Measurements from ENCODE around the gene AP2A1. TPM values are rescaled to one million over a fixed set of nuclear protein-coding genes. Genes with fewer than 3 reads are reported as not detected.

The AP2A1 gene
- total and polyA plus RNA-seq, 4 experiments from 2014 or later = 2.6 to 56.2 (median 32.5) TPM

GRCh38 chr19:49829200-49829599 is 62.4 kb downstream of the AP2A1 start:
- Mint-ChIP-seq H3K27ac (no peak overlapping the region), H3K9me3 (peaks cover 0 to 2% (median 0%) of the 10 kb centered on the region in 8 donors), H3K4me1 (peaks cover 0 to 11% (median 4%) of the 10 kb centered on the region in 4 donors), H3K27me3 (no peaks in the 10 kb centered on the region), H3K36me3 (peaks cover 16 to 36% of the 10 kb centered on the region in 2 donors), H3K4me3 (no peak overlapping the region)
- Histone ChIP-seq H3K4me1 (ENCODE audit: insufficient read depth, low read length) (no peaks in the 10 kb centered on the region), H3K4me3 (ENCODE audit: low read length in 2 of 2) (no peak overlapping the region), H3K9me3 (ENCODE audit: control insufficient read depth in 1 of 2, low read length in 2 of 2) (no peaks in the 10 kb centered on the region), H3K36me3 (ENCODE audit: insufficient read depth, low read length) (peaks cover 36% of the 10 kb centered on the region), H3K27ac (ENCODE audit: low read depth, low read length) (no peak overlapping the region), H3K27me3 (ENCODE audit: insufficient read depth, low read length) (no peaks in the 10 kb centered on the region)
- POLR2A ChIA-PET (ENCODE audit: partially characterized antibody) = interaction anchor here (0.6 kb wide), 1 partner anchor 22 kb away, joined by 3 read pairs; the partner anchor contains the start of gene PTOV1
- intact Hi-C loops (cut with micrococcal nuclease) = no loop called here
- CTCF ChIA-PET (ENCODE audit: partially characterized antibody) = no interaction called here
- DNase-seq = no peak

- peaks cover 18 to 40% of the 10 kb centered on the region in 2 donors for H3K36me3 Mint-ChIP-seq
- H3K9me3 Mint-ChIP-seq = peaks cover 0 to 2% (median 0%) of the 10 kb centered on the region in 8 donors
- Histone ChIP-seq H3K4me3 (ENCODE audit: low read length in 2 of 2) (no peak overlapping the region), H3K36me3 (ENCODE audit: insufficient read depth, low read length) (peaks cover 36% of the 10 kb centered on the region), H3K4me1 (ENCODE audit: insufficient read depth, low read length) (no peaks in the 10 kb centered on the region), H3K27me3 (ENCODE audit: insufficient read depth, low read length) (no peaks in the 10 kb centered on the region), H3K9me3 (ENCODE audit: control insufficient read depth in 1 of 2, low read length in 2 of 2) (no peaks in the 10 kb centered on the region), H3K27ac (ENCODE audit: low read depth, low read length) (no peak overlapping the region)
- POLR2A ChIA-PET (ENCODE audit: partially characterized antibody) = interaction anchor here (0.6 kb wide), 1 partner anchor 21 kb away, joined by 3 read pairs; the partner anchor contains the start of gene PTOV1
- peaks cover 0 to 11% (median 4%) of the 10 kb centered on the region in 4 donors for H3K4me1 Mint-ChIP-seq
- no peaks in the 10 kb centered on the region for H3K27me3 Mint-ChIP-seq
- DNase-seq = no peak
- H3K27ac Mint-ChIP-seq = no peak overlapping the region
- intact Hi-C loops (cut with micrococcal nuclease) = no loop called here
- H3K4me3 Mint-ChIP-seq = no peak overlapping the region
- CTCF ChIA-PET (ENCODE audit: partially characterized antibody) = no interaction called here
Observed at GRCh38 chr19:49829721-49830120, 62.9 kb downstream of the AP2A1 start.

- no peaks in the 10 kb centered on the region for H3K27me3 ChIP-seq (ENCODE audit: insufficient read depth, low read length)
Observed at GRCh38 chr19:49830766-49831165, 64.0 kb downstream of the AP2A1 start.

GRCh38 chr19:49831592-49831991 is 64.8 kb downstream of the AP2A1 start:
- H3K4me3 Mint-ChIP-seq = no peak overlapping the region
- intact Hi-C loops (cut with micrococcal nuclease) = no loop called here
- DNase-seq = no peak
- Histone ChIP-seq H3K4me3 (ENCODE audit: low read length in 2 of 2) (no peak overlapping the region), H3K9me3 (ENCODE audit: control insufficient read depth in 1 of 2, low read length in 2 of 2) (no peaks in the 10 kb centered on the region), H3K4me1 (ENCODE audit: insufficient read depth, low read length) (no peaks in the 10 kb centered on the region), H3K36me3 (ENCODE audit: insufficient read depth, low read length) (peaks cover 45% of the 10 kb centered on the region), H3K27ac (ENCODE audit: low read depth, low read length) (no peak overlapping the region), H3K27me3 (ENCODE audit: insufficient read depth, low read length) (no peaks in the 10 kb centered on the region)
- H3K9me3 Mint-ChIP-seq = peaks cover 0 to 2% (median 0%) of the 10 kb centered on the region in 8 donors
- CTCF ChIA-PET (ENCODE audit: partially characterized antibody) = no interaction called here
- POLR2A ChIA-PET (ENCODE audit: partially characterized antibody) = no interaction called here
- H3K27me3 Mint-ChIP-seq = no peaks in the 10 kb centered on the region
- peaks cover 21 to 38% of the 10 kb centered on the region in 2 donors for H3K36me3 Mint-ChIP-seq
- peak overlapping the region in 3 of 7 donors; percentile 8 to 19 (median 10) for H3K27ac Mint-ChIP-seq
- peaks cover 0 to 6% (median 3%) of the 10 kb centered on the region in 4 donors for H3K4me1 Mint-ChIP-seq

More at GRCh38 chr19:49830766-49831165, 64.0 kb downstream of the AP2A1 start:
- intact Hi-C loops (cut with micrococcal nuclease) = no loop called here
- Mint-ChIP-seq H3K4me3 (no peak overlapping the region), H3K27me3 (no peaks in the 10 kb centered on the region), H3K4me1 (peaks cover 0 to 11% (median 4%) of the 10 kb centered on the region in 4 donors), H3K27ac (no peak overlapping the region), H3K9me3 (peaks cover 0 to 2% (median 0%) of the 10 kb centered on the region in 8 donors), H3K36me3 (peaks cover 21 to 42% of the 10 kb centered on the region in 2 donors)
- DNase-seq = no peak
- ChIA-PET CTCF (ENCODE audit: partially characterized antibody) (no interaction called here), POLR2A (ENCODE audit: partially characterized antibody) (no interaction called here)
- Histone ChIP-seq H3K4me1 (ENCODE audit: insufficient read depth, low read length) (no peaks in the 10 kb centered on the region), H3K27ac (ENCODE audit: low read depth, low read length) (no peak overlapping the region), H3K36me3 (ENCODE audit: insufficient read depth, low read length) (peaks cover 40% of the 10 kb centered on the region), H3K9me3 (ENCODE audit: control insufficient read depth in 1 of 2, low read length in 2 of 2) (no peaks in the 10 kb centered on the region), H3K4me3 (ENCODE audit: low read length in 2 of 2) (no peak overlapping the region)

GRCh38 chr19:49832556-49832955 is 65.8 kb downstream of the AP2A1 start:
- DNase-seq = no peak
- Mint-ChIP-seq H3K9me3 (peaks cover 0 to 2% (median 0%) of the 10 kb centered on the region in 8 donors), H3K36me3 (peaks cover 25 to 38% of the 10 kb centered on the region in 2 donors), H3K27ac (peak overlapping the region in 2 of 7 donors; percentile 68 to 83), H3K27me3 (no peaks in the 10 kb centered on the region), H3K4me3 (no peak overlapping the region), H3K4me1 (peaks cover 0 to under 1% (median 0%) of the 10 kb centered on the region in 4 donors)
- Histone ChIP-seq H3K27me3 (ENCODE audit: insufficient read depth, low read length) (no peaks in the 10 kb centered on the region), H3K36me3 (ENCODE audit: insufficient read depth, low read length) (peaks cover 52% of the 10 kb centered on the region), H3K27ac (ENCODE audit: low read depth, low read length) (no peak overlapping the region), H3K4me3 (ENCODE audit: low read length in 2 of 2) (no peak overlapping the region), H3K4me1 (ENCODE audit: insufficient read depth, low read length) (no peaks in the 10 kb centered on the region), H3K9me3 (ENCODE audit: control insufficient read depth in 1 of 2, low read length in 2 of 2) (no peaks in the 10 kb centered on the region)
- POLR2A ChIA-PET (ENCODE audit: partially characterized antibody) = interaction anchor here (1.2 kb wide), 1 partner anchor 18 kb away, joined by 4 read pairs; the partner anchor contains the start of gene PTOV1
- intact Hi-C loops (cut with micrococcal nuclease) = no loop called here
- CTCF ChIA-PET (ENCODE audit: partially characterized antibody) = no interaction called here

GRCh38 chr19:49833599-49833998 is 66.8 kb downstream of the AP2A1 start:
- H3K27ac ChIP-seq (ENCODE audit: low read depth, low read length) = no peak overlapping the region
- Mint-ChIP-seq H3K27ac (peak overlapping the region in 2 of 7 donors; percentile 55 to 64), H3K27me3 (no peaks in the 10 kb centered on the region), H3K4me3 (no peak overlapping the region), H3K9me3 (peaks cover 0 to 2% (median 0%) of the 10 kb centered on the region in 8 donors), H3K36me3 (peaks cover 32 to 44% of the 10 kb centered on the region in 2 donors), H3K4me1 (no peaks in the 10 kb centered on the region)
- ChIA-PET CTCF (ENCODE audit: partially characterized antibody) (no interaction called here), POLR2A (ENCODE audit: partially characterized antibody) (interaction anchor here (1.2 kb wide), 1 partner anchor 17 kb away, joined by 4 read pairs; the partner anchor contains the start of gene PTOV1)
- no peaks in the 10 kb centered on the region for H3K4me1 ChIP-seq (ENCODE audit: insufficient read depth, low read length)
- H3K4me3 ChIP-seq (ENCODE audit: low read length in 2 of 2) = no peak overlapping the region
- no peak for DNase-seq
- no peaks in the 10 kb centered on the region for H3K9me3 ChIP-seq (ENCODE audit: control insufficient read depth in 1 of 2, low read length in 2 of 2)
- H3K36me3 ChIP-seq (ENCODE audit: insufficient read depth, low read length) = peaks cover 52% of the 10 kb centered on the region
- H3K27me3 ChIP-seq (ENCODE audit: insufficient read depth, low read length) = no peaks in the 10 kb centered on the region
- intact Hi-C loops (cut with micrococcal nuclease) = no loop called here

- H3K4me3 ChIP-seq (ENCODE audit: low read length in 2 of 2) = no peak overlapping the region
- Mint-ChIP-seq H3K36me3 (peaks cover 37 to 43% of the 10 kb centered on the region in 2 donors), H3K27ac (no peak overlapping the region), H3K4me1 (no peaks in the 10 kb centered on the region), H3K27me3 (no peaks in the 10 kb centered on the region), H3K9me3 (peaks cover 0 to 2% (median 0%) of the 10 kb centered on the region in 8 donors), H3K4me3 (no peak overlapping the region)
- no peaks in the 10 kb centered on the region for H3K4me1 ChIP-seq (ENCODE audit: insufficient read depth, low read length)
- DNase-seq = no peak
- no peaks in the 10 kb centered on the region for H3K9me3 ChIP-seq (ENCODE audit: control insufficient read depth in 1 of 2, low read length in 2 of 2)
- intact Hi-C loops (cut with micrococcal nuclease) = no loop called here
- ChIA-PET POLR2A (ENCODE audit: partially characterized antibody) (interaction anchor here (0.6 to 0.9 kb wide), 2 partner anchors 17 to 708 kb away, joined by 3 read pairs; no protein-coding TSS in a partner anchor), CTCF (ENCODE audit: partially characterized antibody) (no interaction called here)
- no peak overlapping the region for H3K27ac ChIP-seq (ENCODE audit: low read depth, low read length)
- H3K36me3 ChIP-seq (ENCODE audit: insufficient read depth, low read length) = peaks cover 52% of the 10 kb centered on the region
- H3K27me3 ChIP-seq (ENCODE audit: insufficient read depth, low read length) = no peaks in the 10 kb centered on the region
Observed at GRCh38 chr19:49835562-49835961, 68.8 kb downstream of the AP2A1 start.

Data from CD4-positive, alpha-beta memory T cell (primary cell).